Measurements from ENCODE around the gene SEC14L3. TPM values are rescaled to one million over a fixed set of nuclear protein-coding genes. Genes with fewer than 3 reads are reported as not detected.

The SEC14L3 gene
- total and polyA plus RNA-seq, 10 of the 15 experiments (the other 5 are each of a cell fraction or from before 2014, with no cell fraction given), result 0.03 TPM; not detected in 9

GRCh38 chr22:30455075-30455840, 16.6 kb downstream of the SEC14L3 start:
- ChIA-PET CTCF (no interaction called here), SMC1A (ENCODE audit: uncharacterized antibody, unreplicated experiment) (no interaction called here), POLR2A (no interaction called here), RAD21 (ENCODE audit: unreplicated experiment) (no interaction called here)
- intact Hi-C loops (cut with micrococcal nuclease; ENCODE audit: unreplicated experiment), result no loop called here
- WGBS (ENCODE audit: insufficient coverage, insufficient replicate concordance, low lambda C conversion rate, missing lambda C conversion rate), result 73% methylated on average over 8 of the region's 8 CpGs
- H4K20me1 ChIP-seq (ENCODE audit: control insufficient read depth, insufficient read depth), result no peaks in the 10 kb centered on the region
- no peaks in the 10 kb centered on the region for H3K9me3 ChIP-seq (replicated peaks; ENCODE audit: control insufficient read depth, insufficient read depth, low read length)
- no peak for TF ChIP-seq BCL11A (IDR thresholded peaks at IDR 0.05; ENCODE audit: low read depth, low read length)
- no peak for TF ChIP-seq CBX3 (IDR thresholded peaks at IDR 0.05; ENCODE audit: borderline replicate concordance, low read depth)
- TF ChIP-seq, protein P1, sequence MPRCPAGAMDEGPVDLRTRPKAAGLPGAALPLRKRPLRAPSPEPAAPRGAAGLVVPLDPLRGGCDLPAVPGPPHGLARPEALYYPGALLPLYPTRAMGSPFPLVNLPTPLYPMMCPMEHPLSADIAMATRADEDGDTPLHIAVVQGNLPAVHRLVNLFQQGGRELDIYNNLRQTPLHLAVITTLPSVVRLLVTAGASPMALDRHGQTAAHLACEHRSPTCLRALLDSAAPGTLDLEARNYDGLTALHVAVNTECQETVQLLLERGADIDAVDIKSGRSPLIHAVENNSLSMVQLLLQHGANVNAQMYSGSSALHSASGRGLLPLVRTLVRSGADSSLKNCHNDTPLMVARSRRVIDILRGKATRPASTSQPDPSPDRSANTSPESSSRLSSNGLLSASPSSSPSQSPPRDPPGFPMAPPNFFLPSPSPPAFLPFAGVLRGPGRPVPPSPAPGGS (IDR thresholded peaks at IDR 0.05; ENCODE audit: borderline replicate concordance, insufficient read depth, low read depth, low read length, poor library complexity, severe bottlenecking), result no peak
- TF ChIP-seq NRF1 (conservative IDR thresholded peaks at IDR 0.05; ENCODE audit: low read depth, low read length), result no peak
- TF ChIP-seq, protein P2, sequence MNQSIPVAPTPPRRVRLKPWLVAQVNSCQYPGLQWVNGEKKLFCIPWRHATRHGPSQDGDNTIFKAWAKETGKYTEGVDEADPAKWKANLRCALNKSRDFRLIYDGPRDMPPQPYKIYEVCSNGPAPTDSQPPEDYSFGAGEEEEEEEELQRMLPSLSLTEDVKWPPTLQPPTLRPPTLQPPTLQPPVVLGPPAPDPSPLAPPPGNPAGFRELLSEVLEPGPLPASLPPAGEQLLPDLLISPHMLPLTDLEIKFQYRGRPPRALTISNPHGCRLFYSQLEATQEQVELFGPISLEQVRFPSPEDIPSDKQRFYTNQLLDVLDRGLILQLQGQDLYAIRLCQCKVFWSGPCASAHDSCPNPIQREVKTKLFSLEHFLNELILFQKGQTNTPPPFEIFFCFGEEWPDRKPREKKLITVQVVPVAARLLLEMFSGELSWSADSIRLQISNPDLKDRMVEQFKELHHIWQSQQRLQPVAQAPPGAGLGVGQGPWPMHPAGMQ (IDR thresholded peaks at IDR 0.05; ENCODE audit: borderline replicate concordance), result no peak
- TF ChIP-seq BACH1 (IDR thresholded peaks at IDR 0.05; ENCODE audit: borderline replicate concordance), result no peak
- TF ChIP-seq SIX5 (IDR thresholded peaks at IDR 0.05; ENCODE audit: low read depth, low read length, severe bottlenecking), result no peak
- no peak for TF ChIP-seq POLR2AphosphoS2 (IDR thresholded peaks at IDR 0.05; ENCODE audit: low read depth, low read length)
- TF ChIP-seq KAT2A (conservative IDR thresholded peaks at IDR 0.05; ENCODE audit: control insufficient read depth, low read depth, low read length), result no peak
- no peak for TF ChIP-seq KLF5 (IDR thresholded peaks at IDR 0.05; ENCODE audit: partially characterized antibody)
- TF ChIP-seq MYB (IDR thresholded peaks at IDR 0.05; ENCODE audit: borderline replicate concordance, low read depth, low read length), result no peak
- no peak for TF ChIP-seq JUNB (IDR thresholded peaks at IDR 0.05)
- TF ChIP-seq SRF (IDR thresholded peaks at IDR 0.05; ENCODE audit: low read depth in 2 of 2, low read length in 2 of 2), result no peak
- TF ChIP-seq E2F4 (IDR thresholded peaks at IDR 0.05; ENCODE audit: low read depth, low read length), result no peak
- no peak for TF ChIP-seq FOS (IDR thresholded peaks at IDR 0.05; ENCODE audit: borderline replicate concordance, extremely low read depth, insufficient read length)
- no peak overlapping the region for H3K27ac ChIP-seq (ENCODE audit: control insufficient read depth, insufficient read depth)
- DNase-seq (ENCODE audit: low read depth, low spot score) (no peak), ATAC-seq (no peak), FAIRE-seq (no peak)
- in situ Hi-C loops (cut with MboI), result no loop called here
- H3K4me3 ChIP-seq, result no peak overlapping the region
- H3K4me2 ChIP-seq (ENCODE audit: control insufficient read depth, insufficient read depth), result no peak overlapping the region
- H3K27me3 ChIP-seq (replicated peaks in 1 of 2; ENCODE audit: control insufficient read depth in 2 of 2, insufficient read depth in 2 of 2, low read length in 1 of 2), result no peaks in the 10 kb centered on the region; a peak in 1 of 4 replicates
- no peaks in the 10 kb centered on the region for H3K79me2 ChIP-seq (ENCODE audit: control insufficient read depth, insufficient read depth, low read length)
- no peak overlapping the region for H2AFZ ChIP-seq (ENCODE audit: control insufficient read depth, low read depth, low read length)
- no TSS peak for BruUV-seq (replicated peaks)
- H3K36me3 ChIP-seq (ENCODE audit: control insufficient read depth in 2 of 2, insufficient read depth in 2 of 2, low read length in 1 of 2), result no peaks in the 10 kb centered on the region
- no peaks in the 10 kb centered on the region; the same call in 1 of the 2 replicates for H3K4me1 ChIP-seq (ENCODE audit: control insufficient read depth, insufficient read depth, low read length)
- no peak overlapping the region for H3K9ac ChIP-seq (ENCODE audit: control insufficient read depth, insufficient read depth, low read length)

Data from GM12878 (cell line).